ENCODE data around the gene ARF6. TPM values are rescaled to one million over a fixed set of nuclear protein-coding genes. Genes with fewer than 3 reads are reported as not detected.

ARF6 gene
- total and polyA plus RNA-seq, 4 experiments from 2014 or later, result 116 to 164 (median 140) TPM

GRCh38 chr14:49881350-49882001, 11.4 kb upstream of the ARF6 start:
- no peak for DNase-seq
- Mint-ChIP-seq H3K4me3 (no peak overlapping the region), H3K36me3 (no peaks in the 10 kb centered on the region), H3K9me3 (no peaks in the 10 kb centered on the region), H3K27ac (peak overlapping the region in 2 of 7 donors; percentile 55 to 66), H3K4me1 (peaks cover 6 to 14% (median 10%) of the 10 kb centered on the region in 4 donors), H3K27me3 (no peaks in the 10 kb centered on the region)
- no peaks in the 10 kb centered on the region for H3K36me3 ChIP-seq (ENCODE audit: insufficient read depth, low read length)
- no peaks in the 10 kb centered on the region for H3K27me3 ChIP-seq (ENCODE audit: insufficient read depth, low read length)
- peaks cover 15% of the 10 kb centered on the region for H3K4me1 ChIP-seq (ENCODE audit: insufficient read depth, low read length)
- no peak overlapping the region for H3K4me3 ChIP-seq (ENCODE audit: low read length in 2 of 2)
- intact Hi-C loops (cut with micrococcal nuclease), result no loop called here
- CTCF ChIA-PET (ENCODE audit: partially characterized antibody), result interaction anchor here (0.6 to 4.8 kb wide), 11 partner anchors 11 to 224 kb away, joined by 3 to 68 read pairs (median 6); partner anchors contain the start of genes ARF6 and NEMF
- H3K9me3 ChIP-seq (ENCODE audit: control insufficient read depth in 1 of 2, low read length in 2 of 2), result no peaks in the 10 kb centered on the region
- no peak overlapping the region for H3K27ac ChIP-seq (ENCODE audit: low read depth, low read length)
- POLR2A ChIA-PET (ENCODE audit: partially characterized antibody), result interaction anchor here (1.0 to 3.5 kb wide), 7 partner anchors 11 to 223 kb away, joined by 3 to 50 read pairs (median 5); partner anchors contain the start of gene ARF6

GRCh38 chr14:49882826-49883694, 9.8 kb upstream of the ARF6 start:
- Histone ChIP-seq H3K4me1 (ENCODE audit: insufficient read depth, low read length) (peaks cover 15% of the 10 kb centered on the region), H3K4me3 (ENCODE audit: low read length in 2 of 2) (no peak overlapping the region), H3K9me3 (ENCODE audit: control insufficient read depth in 1 of 2, low read length in 2 of 2) (no peaks in the 10 kb centered on the region), H3K36me3 (ENCODE audit: insufficient read depth, low read length) (no peaks in the 10 kb centered on the region), H3K27ac (ENCODE audit: low read depth, low read length) (no peak overlapping the region), H3K27me3 (ENCODE audit: insufficient read depth, low read length) (no peaks in the 10 kb centered on the region)
- Mint-ChIP-seq H3K4me3 (no peak overlapping the region), H3K9me3 (no peaks in the 10 kb centered on the region), H3K27me3 (no peaks in the 10 kb centered on the region), H3K27ac (peak overlapping the region in 4 of 7 donors; percentile 36 to 89 (median 58)), H3K36me3 (no peaks in the 10 kb centered on the region), H3K4me1 (peaks cover 6 to 20% (median 14%) of the 10 kb centered on the region in 4 donors)
- POLR2A ChIA-PET (ENCODE audit: partially characterized antibody), result interaction anchor here (1.1 to 2.2 kb wide), 4 partner anchors 10 to 120 kb away, joined by 3 to 8 read pairs (median 3); partner anchors contain the start of gene ARF6
- CTCF ChIA-PET (ENCODE audit: partially characterized antibody), result interaction anchor here (1.3 to 4.8 kb wide), 2 partner anchors 9 to 19 kb away, joined by 3 to 68 read pairs; partner anchors contain the start of gene ARF6
- intact Hi-C loops (cut with micrococcal nuclease), result no loop called here
- DNase-seq, result no peak

GRCh38 chr14:49886523-49886922, 6.4 kb upstream of the ARF6 start:
- H3K36me3 ChIP-seq (ENCODE audit: insufficient read depth, low read length), result no peaks in the 10 kb centered on the region
- H3K27ac Mint-ChIP-seq, result peak overlapping the region; percentile 19 to 87 (median 81)
- H3K9me3 Mint-ChIP-seq, result no peaks in the 10 kb centered on the region
- no peaks in the 10 kb centered on the region for H3K27me3 Mint-ChIP-seq
- ChIA-PET CTCF (ENCODE audit: partially characterized antibody) (interaction anchor here (1.4 kb wide), 1 partner anchor 115 kb away, joined by 6 read pairs; no protein-coding TSS in a partner anchor), POLR2A (ENCODE audit: partially characterized antibody) (interaction anchor here (0.6 to 0.8 kb wide), 2 partner anchors 24 to 175 kb away, joined by 3 to 5 read pairs; no protein-coding TSS in a partner anchor)
- H3K4me3 Mint-ChIP-seq, result peak overlapping the region; percentile 6 to 71 (median 46)
- H3K36me3 Mint-ChIP-seq, result no peaks in the 10 kb centered on the region
- no peak overlapping the region for H3K4me3 ChIP-seq (ENCODE audit: low read length in 2 of 2)
- peaks cover 6% of the 10 kb centered on the region for H3K4me1 ChIP-seq (ENCODE audit: insufficient read depth, low read length)
- peak overlapping the region; percentile 39 for H3K27ac ChIP-seq (ENCODE audit: low read depth, low read length)
- no peaks in the 10 kb centered on the region for H3K9me3 ChIP-seq (ENCODE audit: control insufficient read depth in 1 of 2, low read length in 2 of 2)
- peak in 1 of 5 donors; percentile 28 for DNase-seq
- intact Hi-C loops (cut with micrococcal nuclease), result no loop called here
- no peaks in the 10 kb centered on the region for H3K27me3 ChIP-seq (ENCODE audit: insufficient read depth, low read length)
- peaks cover 1 to 9% (median 6%) of the 10 kb centered on the region in 4 donors for H3K4me1 Mint-ChIP-seq

GRCh38 chr14:49888293-49888692, 4.6 kb upstream of the ARF6 start:
- Mint-ChIP-seq H3K4me1 (peaks cover 4 to 19% (median 13%) of the 10 kb centered on the region in 4 donors), H3K36me3 (peaks cover 4 to 7% of the 10 kb centered on the region in 2 donors), H3K9me3 (peaks cover 0 to 1% (median 0%) of the 10 kb centered on the region in 8 donors), H3K27me3 (no peaks in the 10 kb centered on the region), H3K4me3 (no peak overlapping the region), H3K27ac (no peak overlapping the region)
- Histone ChIP-seq H3K4me3 (ENCODE audit: low read length in 2 of 2) (no peak overlapping the region), H3K4me1 (ENCODE audit: insufficient read depth, low read length) (peaks cover 13% of the 10 kb centered on the region), H3K27me3 (ENCODE audit: insufficient read depth, low read length) (no peaks in the 10 kb centered on the region), H3K27ac (ENCODE audit: low read depth, low read length) (no peak overlapping the region), H3K9me3 (ENCODE audit: control insufficient read depth in 1 of 2, low read length in 2 of 2) (no peaks in the 10 kb centered on the region), H3K36me3 (ENCODE audit: insufficient read depth, low read length) (no peaks in the 10 kb centered on the region)
- CTCF ChIA-PET (ENCODE audit: partially characterized antibody), result interaction anchor here (1.1 to 1.9 kb wide), 2 partner anchors 9 to 12 kb away, joined by 3 to 14 read pairs; no protein-coding TSS in a partner anchor
- no peak for DNase-seq
- intact Hi-C loops (cut with micrococcal nuclease), result no loop called here
- POLR2A ChIA-PET (ENCODE audit: partially characterized antibody), result interaction anchor here (0.8 to 1.2 kb wide), 3 partner anchors 26 to 156 kb away, joined by 3 to 6 read pairs (median 5); no protein-coding TSS in a partner anchor

- Histone ChIP-seq H3K27ac (ENCODE audit: low read depth, low read length) (peak overlapping the region; percentile 98), H3K36me3 (ENCODE audit: insufficient read depth, low read length) (peaks cover 20% of the 10 kb centered on the region), H3K4me1 (ENCODE audit: insufficient read depth, low read length) (peaks cover 30% of the 10 kb centered on the region), H3K27me3 (ENCODE audit: insufficient read depth, low read length) (no peaks in the 10 kb centered on the region), H3K4me3 (ENCODE audit: low read length in 2 of 2) (peak overlapping the region; percentile 75 to 100), H3K9me3 (ENCODE audit: control insufficient read depth in 1 of 2, low read length in 2 of 2) (no peaks in the 10 kb centered on the region)
- peaks cover 40% of the 10 kb centered on the region in 2 donors for H3K36me3 Mint-ChIP-seq
- peaks cover 0 to 1% (median 0%) of the 10 kb centered on the region in 8 donors for H3K9me3 Mint-ChIP-seq
- H3K4me1 Mint-ChIP-seq, result peaks cover 11 to 43% (median 21%) of the 10 kb centered on the region in 4 donors
- no peaks in the 10 kb centered on the region for H3K27me3 Mint-ChIP-seq
- H3K27ac Mint-ChIP-seq, result peak overlapping the region; percentile 93 to 100 (median 99)
- ChIA-PET POLR2A (ENCODE audit: partially characterized antibody) (interaction anchor here (0.6 to 4.3 kb wide), 39 partner anchors 8 to 339 kb away, joined by 3 to 136 read pairs (median 7); partner anchors contain the start of genes MGAT2, NEMF, RPS29 and SOS2), CTCF (ENCODE audit: partially characterized antibody) (interaction anchor here (1.0 to 2.7 kb wide), 14 partner anchors 10 to 212 kb away, joined by 3 to 49 read pairs (median 7); no protein-coding TSS in a partner anchor)
- intact Hi-C loops (cut with micrococcal nuclease), result loop anchor here (1.0 to 2.0 kb wide), 8 partner anchors 13 to 213 kb away; no protein-coding TSS in a partner anchor
- peak overlapping the region; percentile 95 to 99 (median 98) for H3K4me3 Mint-ChIP-seq
- DNase-seq, result peak; percentile 64 to 70 (median 66)
These were observed 614 bp upstream of the ARF6 start for GRCh38 chr14:49892301-49892635.

GRCh38 chr14:49893309-49894213, 679 bp downstream of the ARF6 start:
- H3K27ac Mint-ChIP-seq, result peak overlapping the region; percentile 93 to 100 (median 99)
- no peaks in the 10 kb centered on the region for H3K27me3 ChIP-seq (ENCODE audit: insufficient read depth, low read length)
- ChIA-PET POLR2A (ENCODE audit: partially characterized antibody) (interaction anchor here (0.6 to 4.3 kb wide), 39 partner anchors 9 to 338 kb away, joined by 3 to 136 read pairs (median 7); partner anchors contain the start of genes MGAT2, NEMF, RPS29 and SOS2), CTCF (ENCODE audit: partially characterized antibody) (interaction anchor here (0.7 to 2.7 kb wide), 8 partner anchors 14 to 168 kb away, joined by 3 to 49 read pairs (median 5); no protein-coding TSS in a partner anchor)
- H3K27me3 Mint-ChIP-seq, result no peaks in the 10 kb centered on the region
- H3K4me3 ChIP-seq (ENCODE audit: low read length in 2 of 2), result peak overlapping the region; percentile 75 to 100
- intact Hi-C loops (cut with micrococcal nuclease), result loop anchor here (1.0 to 2.0 kb wide), 3 partner anchors 15 to 169 kb away; no protein-coding TSS in a partner anchor
- H3K4me1 ChIP-seq (ENCODE audit: insufficient read depth, low read length), result peaks cover 43% of the 10 kb centered on the region
- H3K9me3 Mint-ChIP-seq, result peaks cover 0 to 1% (median 0%) of the 10 kb centered on the region in 8 donors
- peak overlapping the region; percentile 98 for H3K27ac ChIP-seq (ENCODE audit: low read depth, low read length)
- H3K9me3 ChIP-seq (ENCODE audit: control insufficient read depth in 1 of 2, low read length in 2 of 2), result no peaks in the 10 kb centered on the region
- DNase-seq, result peak; percentile 79 to 83 (median 81)
- H3K36me3 ChIP-seq (ENCODE audit: insufficient read depth, low read length), result peaks cover 20% of the 10 kb centered on the region
- peaks cover 40 to 42% of the 10 kb centered on the region in 2 donors for H3K36me3 Mint-ChIP-seq
- peak overlapping the region; percentile 95 to 99 (median 98) for H3K4me3 Mint-ChIP-seq
- H3K4me1 Mint-ChIP-seq, result peaks cover 20 to 53% (median 30%) of the 10 kb centered on the region in 4 donors
